HuH-7 (cell line): ENCODE results near the gene PHACTR1.
"Not testable (repeated sequence)": the region's sequence is repeated elsewhere in the genome, so short reads cannot be mapped to it uniquely, and the experiment has no call there.

ENCODE experiments used
- DNase-seq: peaks from one replicate; pipeline ENCODE4 v3.0.0; 2011; ENCODE audit warnings: low spot score

The PHACTR1 gene

GRCh38 chr6:13314806-13315205 is 598.2 kb downstream of the PHACTR1 start:
- DNase-seq, result no peak

- DNase-seq, result no peak
Measured at GRCh38 chr6:13315896-13316295, 599.3 kb downstream of the PHACTR1 start.

GRCh38 chr6:13318821-13319220 is 602.3 kb downstream of the PHACTR1 start:
- no peak for DNase-seq

GRCh38 chr6:13319891-13320564 is 603.5 kb downstream of the PHACTR1 start:
- DNase-seq, result no peak

- DNase-seq, result not testable (repeated sequence)
Measured at GRCh38 chr6:13326031-13326586, 609.5 kb downstream of the PHACTR1 start.

GRCh38 chr6:13327691-13328075 is 611.1 kb downstream of the PHACTR1 start:
- DNase-seq, result no peak

GRCh38 chr6:13328076-13328874 is 611.7 kb downstream of the PHACTR1 start, which contains the start of gene TBC1D7:
TBC1D7 (minus strand) TSS chr6:13328537; CDS start chr6:13326898, 1,639 bp downstream.
- peak; percentile 81 for DNase-seq

- DNase-seq, result no peak
Measured at GRCh38 chr6:13328875-13329183, 612.3 kb downstream of the PHACTR1 start.

- DNase-seq, result peak; percentile 8
Measured at GRCh38 chr6:13331516-13332348, 615.2 kb downstream of the PHACTR1 start.

- no peak for DNase-seq
Measured at GRCh38 chr6:13332349-13332706, 615.8 kb downstream of the PHACTR1 start.

- no peak for DNase-seq
Measured at GRCh38 chr6:13334953-13335352, 618.4 kb downstream of the PHACTR1 start.

- peak; percentile 59 for DNase-seq
Measured at GRCh38 chr6:13336553-13336952, 620.0 kb downstream of the PHACTR1 start.

GRCh38 chr6:13338038-13338437 is 621.5 kb downstream of the PHACTR1 start:
- DNase-seq, result no peak
